CD4-positive, alpha-beta T cell treated with Interleukin-6 at 100 ng/mL for 8 hours (primary cell): ENCODE measurements around the gene HDAC8.
"Not testable (repeated sequence)": the region's sequence is repeated elsewhere in the genome, so short reads cannot be mapped to it uniquely, and the experiment has no call there.

Source experiments
- DNase-seq: peaks from one replicate; pipeline ENCODE4 v3.0.0-alpha.2; 2020; ENCODE audit warnings: mixed read lengths, low spot score

Gene HDAC8

DNA sequence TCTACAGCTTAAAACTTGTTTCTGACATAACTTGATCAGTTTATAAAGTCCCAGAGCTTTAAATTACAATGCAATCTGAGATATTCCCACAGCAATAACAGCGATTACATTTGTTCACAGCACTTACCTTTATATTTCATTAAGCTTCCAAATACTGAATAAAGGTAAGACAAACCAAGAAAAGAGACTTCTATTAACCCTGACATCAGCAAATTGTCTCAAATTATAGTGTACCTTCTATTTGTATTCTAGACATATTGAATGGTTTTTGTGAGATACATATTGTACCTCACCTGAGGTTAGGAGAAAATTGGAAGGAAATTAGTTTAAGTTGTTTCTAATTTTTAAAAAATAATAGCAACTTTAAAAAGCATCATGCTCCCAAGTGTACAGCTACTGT lies 111.9 kb downstream of the HDAC8 start:
- no peak for DNase-seq

DNA sequence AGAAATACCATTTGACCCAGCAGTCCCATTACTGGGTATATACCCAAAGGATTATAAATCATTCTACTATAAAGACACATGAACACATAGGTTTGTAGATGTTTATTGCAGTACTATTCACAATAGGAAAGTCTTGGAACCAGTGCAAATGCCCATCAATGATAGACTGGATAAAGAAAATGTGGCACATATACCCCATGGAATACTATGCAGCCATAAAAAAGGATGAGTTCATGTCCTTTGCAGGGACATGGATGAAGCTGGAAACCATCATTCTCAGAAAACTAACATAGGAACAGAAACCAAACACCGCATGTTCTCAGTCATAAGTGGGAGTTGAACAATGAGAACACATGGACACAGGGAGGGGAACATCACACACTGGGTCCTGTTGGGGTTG lies 123.6 kb downstream of the HDAC8 start:
- DNase-seq = not testable (repeated sequence)

DNA sequence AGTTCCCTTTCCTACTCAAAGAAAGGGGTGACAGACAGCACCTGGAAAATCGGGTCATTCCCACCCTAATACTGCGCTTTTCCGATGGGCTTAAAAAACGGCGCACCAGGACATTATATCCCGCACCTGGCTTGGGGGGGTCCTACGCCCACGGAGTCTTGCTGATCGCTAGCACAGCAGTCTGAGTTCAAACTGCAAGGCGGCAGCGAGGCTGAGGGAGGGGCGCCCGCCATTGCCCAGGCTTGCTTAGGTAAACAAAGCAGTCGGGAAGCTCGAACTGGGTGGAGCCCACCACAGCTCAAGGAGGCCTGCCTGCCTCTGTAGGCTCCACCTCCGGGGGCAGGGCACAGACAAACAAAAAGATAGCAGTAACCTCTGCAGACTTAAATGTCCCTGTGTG lies 131.9 kb downstream of the HDAC8 start:
- DNase-seq = not testable (repeated sequence)

DNA sequence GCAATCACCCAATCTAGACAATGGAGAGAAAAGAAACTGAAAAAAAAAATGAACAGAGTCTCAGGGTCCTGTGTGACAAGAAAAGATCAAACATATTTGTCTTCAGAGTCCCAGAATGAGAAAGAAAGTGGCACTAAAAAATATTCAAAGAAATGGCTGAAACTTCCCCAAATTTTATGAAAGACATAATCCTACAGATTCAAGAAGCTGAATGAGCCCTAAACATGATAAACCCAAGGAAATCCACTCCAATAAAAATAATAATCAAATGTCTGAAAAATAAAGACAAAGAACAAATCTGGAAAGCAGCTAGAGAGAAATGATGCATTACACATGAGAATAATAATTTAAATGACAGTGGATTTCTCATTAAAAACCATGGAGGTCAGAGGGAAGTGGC lies 136.6 kb downstream of the HDAC8 start:
- DNase-seq = no peak

GRCh38 chrX:72430405-72430968 lies 142.2 kb downstream of the HDAC8 start:
- no peak for DNase-seq

DNA sequence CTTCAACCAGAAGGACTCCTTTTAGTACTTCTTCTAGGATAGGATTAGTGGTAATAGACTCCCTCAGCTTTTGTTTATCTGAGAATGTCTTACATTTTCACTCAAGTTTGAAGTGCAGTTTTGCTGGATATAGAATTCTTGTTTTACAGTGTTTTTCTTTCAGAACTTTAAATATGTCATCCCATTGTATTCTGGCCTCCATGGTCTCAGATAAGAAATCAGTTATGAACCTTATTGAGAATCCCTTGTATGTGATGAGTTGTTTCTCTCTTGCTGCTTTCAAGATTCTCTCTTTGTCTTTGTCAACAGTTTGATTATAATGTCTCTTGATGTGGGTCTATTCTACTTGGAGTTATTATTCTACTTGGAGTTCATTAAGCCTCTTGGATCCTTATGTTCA lies 150.8 kb downstream of the HDAC8 start:
- no peak for DNase-seq

DNA sequence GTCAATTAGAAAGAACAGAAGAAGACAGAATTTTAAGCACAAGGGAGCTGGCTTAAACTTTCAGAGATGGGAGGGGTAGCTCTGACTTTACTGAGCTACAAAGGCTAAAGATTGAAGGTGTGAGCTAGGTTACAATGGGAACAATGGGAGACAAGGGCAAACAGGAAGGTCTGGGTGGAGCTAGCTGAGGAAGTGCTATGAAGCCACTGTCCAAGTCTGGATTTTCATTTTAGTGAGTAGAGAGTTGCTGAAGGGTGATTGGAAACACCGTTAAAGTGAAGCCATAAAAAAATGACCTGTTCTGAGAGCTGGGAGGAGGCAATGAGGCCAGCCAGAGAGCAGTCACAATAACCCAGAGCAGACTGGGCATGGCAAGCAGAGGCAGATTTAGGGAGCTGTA lies 162.7 kb downstream of the HDAC8 start:
- no peak for DNase-seq

- DNase-seq = no peak
These were observed 163.8 kb downstream of the HDAC8 start for GRCh38 chrX:72408885-72409284.

GRCh38 chrX:72405136-72405535 lies 167.5 kb downstream of the HDAC8 start:
- not testable (repeated sequence) for DNase-seq

DNA sequence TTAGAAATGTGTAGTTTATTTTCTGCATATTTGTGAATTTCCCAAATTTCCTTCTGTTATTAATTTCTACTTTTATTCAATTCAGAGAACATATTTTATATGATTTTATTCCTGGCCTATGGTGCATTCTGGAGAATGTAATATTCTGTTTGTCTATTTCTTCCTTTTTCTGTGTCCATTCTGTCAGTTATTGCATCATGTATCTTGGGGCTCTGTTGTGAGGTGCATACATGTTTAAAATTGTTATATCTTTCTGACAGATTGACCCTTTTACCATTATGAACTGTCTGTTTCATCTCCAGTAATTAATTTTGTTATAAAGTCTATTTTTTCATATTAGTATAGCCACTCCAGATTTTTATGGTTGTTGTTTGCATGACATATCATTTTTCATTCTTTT lies 170.0 kb downstream of the HDAC8 start:
- DNase-seq = no peak

DNA sequence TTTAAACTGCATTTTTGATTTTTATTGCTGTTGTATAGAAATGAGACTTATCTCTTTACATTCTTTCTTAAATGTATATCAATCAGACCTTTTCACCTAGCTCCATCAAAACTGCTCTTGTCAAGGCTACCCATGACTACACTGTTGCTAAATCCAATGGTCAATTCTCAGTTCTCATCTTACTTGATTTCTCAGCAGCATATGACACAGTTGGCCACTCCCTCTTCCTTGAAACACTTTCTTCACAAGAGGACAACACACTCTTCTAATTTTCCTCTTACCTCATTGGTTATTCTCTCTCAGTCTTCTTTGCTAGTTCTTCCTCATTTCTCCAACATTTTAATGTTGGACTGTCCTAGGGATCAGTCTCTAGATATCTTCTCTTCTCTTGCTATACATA lies 172.8 kb downstream of the HDAC8 start:
- no peak for DNase-seq

- no peak for DNase-seq
These were observed 176.5 kb downstream of the HDAC8 start for GRCh38 chrX:72396117-72396516.

DNA sequence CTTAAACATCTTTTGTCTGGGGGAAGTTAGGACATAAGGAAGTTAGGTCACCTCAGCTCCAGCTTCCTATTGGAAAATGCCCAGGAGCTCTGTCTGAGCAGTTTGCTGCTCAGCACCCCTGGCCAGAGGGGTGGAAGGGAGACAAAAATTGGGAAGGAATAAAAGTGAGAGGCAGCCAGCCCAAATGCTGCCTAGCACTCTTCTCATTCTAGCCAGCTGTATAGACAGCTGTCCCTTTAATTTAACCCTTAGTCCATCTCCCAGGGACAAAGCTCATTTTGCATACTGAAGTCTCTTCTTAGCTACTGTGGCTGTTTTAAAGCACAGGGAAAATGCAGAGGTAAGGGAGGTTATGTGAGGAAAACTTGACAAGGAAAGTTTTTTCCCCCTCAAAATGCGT lies 177.4 kb downstream of the HDAC8 start:
- no peak for DNase-seq

GRCh38 chrX:72394518-72395170 lies 178.0 kb downstream of the HDAC8 start:
- no peak for DNase-seq

DNA sequence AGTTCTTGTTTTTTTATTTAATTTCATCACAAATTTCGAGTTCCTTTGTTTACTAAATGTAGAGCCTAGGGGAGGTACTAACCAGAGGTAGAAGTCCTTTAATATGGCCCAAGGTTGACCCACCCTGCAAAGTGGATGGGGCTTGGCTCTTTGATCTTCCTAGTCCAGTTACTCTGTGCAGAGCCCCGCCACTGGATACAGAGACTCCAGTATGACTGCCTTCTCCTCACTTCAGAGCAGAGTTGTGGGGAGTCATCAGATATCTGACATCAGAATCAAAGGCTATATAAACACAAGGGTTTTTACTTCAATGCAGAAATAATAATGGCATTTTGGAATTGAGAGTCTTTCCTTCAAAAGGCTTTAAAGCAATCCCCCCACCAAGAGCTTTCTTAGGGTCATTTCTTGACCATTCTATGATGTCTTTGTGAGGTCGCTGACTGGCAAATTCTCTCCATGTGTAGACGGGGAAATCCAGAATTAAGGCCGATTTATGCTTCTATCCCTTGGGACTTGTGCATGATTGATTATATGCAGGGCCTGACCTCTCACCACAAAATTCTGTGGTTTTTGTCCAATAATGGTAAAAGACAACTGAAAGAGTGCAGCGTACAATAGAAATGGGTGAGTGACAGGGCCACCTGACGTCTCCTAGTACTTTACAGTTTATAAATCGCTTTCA lies 178.7 kb downstream of the HDAC8 start:
- no peak for DNase-seq

DNA sequence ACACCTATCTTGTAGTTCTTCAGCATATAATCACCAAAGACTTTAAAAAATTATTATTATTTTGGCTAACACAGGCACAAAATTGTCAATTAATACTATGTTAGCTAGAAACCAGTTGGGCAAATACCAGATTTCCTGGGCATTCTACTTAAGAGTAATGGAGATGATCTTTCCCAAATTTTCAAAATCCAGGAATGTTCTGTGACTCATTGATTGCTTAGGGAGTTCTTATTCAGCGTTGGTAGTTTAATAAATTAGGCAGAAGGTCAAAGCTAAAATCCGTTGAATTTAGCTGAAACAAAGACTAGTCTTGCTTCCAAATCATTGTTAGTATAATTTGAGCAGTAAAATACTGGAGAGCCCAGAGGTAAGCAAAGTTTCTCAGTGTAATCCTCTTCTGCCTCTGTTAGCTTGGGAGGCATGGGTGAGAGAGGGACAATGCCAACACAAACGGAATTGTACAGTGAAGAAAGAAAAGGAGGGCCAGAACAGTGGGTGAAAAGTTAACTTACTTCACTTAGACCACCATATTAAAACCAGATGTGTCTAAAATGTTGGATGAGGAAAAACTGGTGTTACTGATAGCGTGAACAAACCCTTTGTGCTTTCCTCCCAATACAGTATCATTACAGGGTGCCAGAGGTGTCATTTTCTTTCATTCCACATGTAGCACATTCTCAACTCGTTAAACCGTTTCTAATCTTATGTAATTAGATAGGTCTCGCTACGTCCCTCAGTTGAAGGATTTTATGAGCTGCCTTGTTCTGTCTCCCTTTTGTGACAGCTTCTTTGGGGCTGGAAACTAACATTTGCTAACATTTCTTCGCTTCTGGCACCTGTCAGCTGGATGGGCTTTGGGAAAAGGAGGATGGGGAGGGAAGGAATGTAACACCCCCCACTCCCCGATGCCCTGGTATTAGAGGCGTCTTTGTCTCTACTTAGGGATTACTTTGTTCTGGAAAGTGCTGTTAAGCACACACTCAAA lies 179.5 kb downstream of the HDAC8 start:
- no peak for DNase-seq

GRCh38 chrX:72392042-72392441 lies 180.6 kb downstream of the HDAC8 start:
- no peak for DNase-seq

GRCh38 chrX:72387247-72387646 lies 185.4 kb downstream of the HDAC8 start:
- DNase-seq = no peak

DNA sequence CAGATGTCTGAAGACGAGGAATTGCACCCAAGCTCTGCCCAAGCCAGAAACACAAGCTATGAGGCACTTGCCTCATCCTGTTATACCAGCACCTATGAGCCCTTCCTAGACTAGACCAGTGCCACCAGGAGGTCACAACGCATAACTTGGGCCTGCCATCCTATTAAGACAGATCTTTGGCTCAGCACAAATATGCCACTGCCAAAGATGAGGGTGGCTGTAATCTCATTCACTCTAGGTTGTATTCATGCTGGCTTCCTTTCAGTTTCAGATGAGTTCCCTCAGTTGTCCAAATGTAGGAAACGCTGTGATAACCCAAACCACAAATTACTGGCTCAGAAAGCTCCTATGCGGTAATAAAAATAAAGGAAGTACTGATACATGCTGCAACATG lies 190.4 kb downstream of the HDAC8 start:
- DNase-seq = no peak

DNA sequence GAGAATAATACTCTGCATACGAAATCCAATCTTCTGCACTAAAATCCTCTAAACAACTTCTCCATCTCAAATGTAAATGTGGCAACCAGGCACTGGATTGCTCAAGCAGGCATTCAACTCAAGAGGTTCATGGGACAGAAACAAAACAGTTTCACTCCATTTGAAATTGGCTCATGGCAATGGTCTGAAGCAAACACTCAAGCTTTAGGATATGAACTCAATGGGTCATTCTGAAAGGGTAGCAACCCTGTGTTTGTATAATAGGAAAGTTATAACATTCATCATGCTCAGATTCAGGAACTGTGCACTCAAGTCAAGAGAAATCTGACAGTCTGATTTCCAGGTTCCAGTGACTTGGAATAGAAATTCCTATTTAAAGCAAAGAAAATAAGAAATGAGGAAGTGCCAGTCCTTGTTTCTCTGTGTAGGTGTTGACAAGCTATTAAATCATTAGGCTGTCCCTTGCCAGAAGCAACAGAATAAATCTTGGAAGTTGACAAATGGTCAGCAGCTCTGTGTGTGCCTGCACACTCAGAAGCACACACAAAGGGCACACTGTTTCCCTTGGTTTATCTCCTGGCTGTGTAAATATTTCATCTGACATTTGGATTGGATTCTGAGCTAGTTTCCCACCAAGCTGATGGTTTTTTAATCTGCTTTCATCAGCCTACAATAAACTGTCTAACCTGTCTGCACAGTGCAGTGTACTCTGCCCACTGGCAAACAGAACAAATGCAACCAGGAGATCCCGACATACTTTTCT lies 191.0 kb downstream of the HDAC8 start:
- no peak for DNase-seq

DNA sequence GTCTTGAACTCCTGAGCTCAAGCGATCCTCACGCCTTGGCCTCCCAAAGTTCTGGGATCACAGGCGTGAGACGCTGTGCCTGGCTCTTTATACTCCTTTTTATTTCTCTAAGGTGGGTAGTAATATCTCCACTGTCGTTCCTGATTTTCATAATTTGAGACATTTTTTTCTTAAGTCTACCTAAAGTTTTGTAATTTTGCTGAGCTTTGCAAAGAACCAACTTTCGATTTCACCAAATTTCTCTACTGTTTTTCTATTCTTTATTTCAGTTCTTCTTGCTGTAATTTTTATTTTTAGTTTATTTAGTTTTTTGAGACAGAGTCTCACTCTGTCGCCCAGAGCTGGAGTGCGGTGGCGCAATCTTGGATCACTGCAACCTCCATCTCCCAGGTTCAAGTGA lies 196.5 kb downstream of the HDAC8 start:
- DNase-seq = no peak

GRCh38 chrX:72373136-72373535 lies 199.5 kb downstream of the HDAC8 start:
- DNase-seq = no peak
